AG04450 (cell line): ENCODE data around the gene PNPLA7. TPM values are rescaled to one million over a fixed set of nuclear protein-coding genes. Genes with fewer than 3 reads are reported as not detected.

ENCODE experiments used
- CTCF ChIA-PET: fragments of 300-600, 350-600 bp; formaldehyde crosslinking; extraction: SDS; loops from one replicate; lab custom pipeline; 2022; ENCODE audit warnings: antibody characterized with exemption, inconsistent platforms; lab: Charles Lee
- POLR2A ChIA-PET: fragments of 350-600 bp; formaldehyde crosslinking; extraction: SDS; loops from one replicate; lab custom pipeline; 2021; ENCODE audit warnings: antibody characterized with exemption, inconsistent platforms; lab: Yijun Ruan, JAX
- DNase-seq: peaks from one replicate; pipeline ENCODE4 v3.0.0-alpha.2; 2011; ENCODE audit warnings: low read depth, low spot score
- H3K27ac ChIP-seq: one replicate; pipeline ENCODE4 v1.5.1; 2012; ENCODE audit warnings: low read depth, low read length, control low read depth
- H3K27me3 ChIP-seq: one replicate; pipeline ENCODE4 v1.6.0; 2012; ENCODE audit warnings: low read length; ENCODE audit not compliant: control insufficient read depth, insufficient read depth
- H3K4me3 ChIP-seq: 2 replicates; pipeline ENCODE4 v1.5.1; 2011; ENCODE audit warnings: mild to moderate bottlenecking, low read depth, low read length, control low read depth
- H3K9me3 ChIP-seq: 2 replicates; pipeline ENCODE4 v1.5.1; 2012; ENCODE audit warnings: low read length; ENCODE audit not compliant: control insufficient read depth, insufficient read depth
- CTCF ChIP-seq: IDR thresholded peaks from 2 replicates; pipeline ENCODE4 v1.5.1; 2011; ENCODE audit warnings: low read depth, low read length, control low read depth, inconsistent platforms
- polyA plus RNA-seq: library from polyadenylated mRNA; depleted of rRNA; stranded (reverse); fragments of >200 nt; gene quantifications from 2 replicates; pipeline ENCODE4 v1.2.3, GENCODE V29; 2011

Gene PNPLA7
- polyA plus RNA-seq, 1 experiment: 0.26 TPM

- Histone ChIP-seq H3K27ac (no peak overlapping the region), H3K4me3 (no peak overlapping the region), H3K9me3 (peaks cover 5% of the 10 kb centered on the region; the same call in 1 of the 2 replicates), H3K27me3 (peaks cover 26% of the 10 kb centered on the region)
- POLR2A ChIA-PET: interaction anchor here (0.5 kb wide), 1 partner anchor 37 kb away, joined by 3 read pairs; no protein-coding TSS in a partner anchor
- no peak for TF ChIP-seq CTCF
- CTCF ChIA-PET: no interaction called here
- DNase-seq: no peak
Observed at GRCh38 chr9:137487454-137488326, 62.5 kb downstream of the PNPLA7 start.

GRCh38 chr9:137486545-137487453, 63.4 kb downstream of the PNPLA7 start:
- no peak for DNase-seq
- TF ChIP-seq CTCF: no peak
- ChIA-PET CTCF (interaction anchor here (0.8 kb wide), 1 partner anchor 64 kb away, joined by 5 read pairs; the partner anchor contains the start of gene EXD3), POLR2A (no interaction called here)
- Histone ChIP-seq H3K27me3 (peaks cover 26% of the 10 kb centered on the region), H3K27ac (no peak overlapping the region), H3K9me3 (peaks cover 9% of the 10 kb centered on the region; the same call in 1 of the 2 replicates), H3K4me3 (no peak overlapping the region)

GRCh38 chr9:137486141-137486490, 64.1 kb downstream of the PNPLA7 start:
- TF ChIP-seq CTCF: no peak
- Histone ChIP-seq H3K27me3 (peaks cover 26% of the 10 kb centered on the region), H3K9me3 (peaks cover 13% of the 10 kb centered on the region; the same call in 1 of the 2 replicates), H3K4me3 (no peak overlapping the region), H3K27ac (no peak overlapping the region)
- ChIA-PET POLR2A (no interaction called here), CTCF (interaction anchor here (0.8 kb wide), 1 partner anchor 63 kb away, joined by 5 read pairs; the partner anchor contains the start of gene EXD3)
- no peak for DNase-seq

- no peak for DNase-seq
- ChIA-PET POLR2A (no interaction called here), CTCF (no interaction called here)
- H3K4me3 ChIP-seq: no peak overlapping the region
- no peak for TF ChIP-seq CTCF
- H3K27me3 ChIP-seq: peaks cover 26% of the 10 kb centered on the region
- H3K27ac ChIP-seq: no peak overlapping the region
- peaks cover 13% of the 10 kb centered on the region; the same call in 1 of the 2 replicates for H3K9me3 ChIP-seq
Observed at GRCh38 chr9:137485343-137486140, 64.7 kb downstream of the PNPLA7 start.
